H9 (cell line): ENCODE measurements around the gene PPP1R14C. TPM values are rescaled to one million over a fixed set of nuclear protein-coding genes. Genes with fewer than 3 reads are reported as not detected.

Experiments used
- DNase-seq: peaks from one replicate; pipeline ENCODE4 v3.0.0-alpha.2; 2017
- H2AFZ ChIP-seq: one replicate; pipeline ENCODE4 v1.6.1; 2013; ENCODE audit warnings: mild to moderate bottlenecking, low read length, control low read depth, moderate library complexity
- H2AK5ac ChIP-seq: 2 replicates; pipeline ENCODE4 v1.6.1; 2013; ENCODE audit warnings: low read length, control low read depth, mixed read lengths; ENCODE audit not compliant: insufficient read length
- H2BK120ac ChIP-seq: one replicate; pipeline ENCODE4 v1.6.1; 2013; ENCODE audit warnings: low read depth, mild to moderate bottlenecking, low read length, control low read depth, inconsistent platforms; ENCODE audit not compliant: poor library complexity, severe bottlenecking
- H2BK12ac ChIP-seq: 2 replicates; pipeline ENCODE4 v1.6.1; 2013; ENCODE audit warnings: low read length, control low read depth, mixed read lengths, low read depth; ENCODE audit not compliant: insufficient read length
- H2BK15ac ChIP-seq: 2 replicates; pipeline ENCODE4 v1.6.1; 2013; ENCODE audit warnings: low read depth, low read length, control low read depth
- H2BK20ac ChIP-seq: one replicate; pipeline ENCODE4 v1.6.1; 2013; ENCODE audit warnings: low read depth, mild to moderate bottlenecking, low read length, control low read depth, inconsistent platforms; ENCODE audit not compliant: poor library complexity, severe bottlenecking
- H2BK5ac ChIP-seq: 2 replicates; pipeline ENCODE4 v1.6.1; 2013; ENCODE audit warnings: low read length, control low read depth, mixed read lengths; ENCODE audit not compliant: insufficient read length
- H3K14ac ChIP-seq: 2 replicates; pipeline ENCODE4 v1.6.1; 2013; ENCODE audit warnings: low read length, control low read depth; ENCODE audit not compliant: insufficient read depth
- H3K18ac ChIP-seq: 2 replicates; pipeline ENCODE4 v1.6.1; 2013; ENCODE audit warnings: low read depth, mild to moderate bottlenecking, mixed read lengths, low read length, control low read depth; ENCODE audit not compliant: insufficient read length
- H3K23ac ChIP-seq: 2 replicates; pipeline ENCODE4 v1.6.1; 2013; ENCODE audit warnings: low read length, control low read depth, mixed read lengths, low read depth; ENCODE audit not compliant: insufficient read length
- H3K23me2 ChIP-seq: 2 replicates; pipeline ENCODE4 v1.6.1; 2013; ENCODE audit warnings: low read depth, mild to moderate bottlenecking, mixed read lengths, low read length, control low read depth; ENCODE audit not compliant: insufficient read length, poor library complexity, severe bottlenecking
- H3K27ac ChIP-seq: 2 replicates; pipeline ENCODE4 v1.5.1; 2013; ENCODE audit warnings: low read length, control low read depth, mixed read lengths, low read depth; ENCODE audit not compliant: insufficient read length
- H3K27me3 ChIP-seq: 2 replicates; pipeline ENCODE4 v1.6.1; 2013; ENCODE audit warnings: low read length, control low read depth, inconsistent platforms; ENCODE audit not compliant: insufficient read depth
- H3K4ac ChIP-seq: 2 replicates; pipeline ENCODE4 v1.6.1; 2013; ENCODE audit warnings: low read depth, mild to moderate bottlenecking, control low read depth, inconsistent platforms, low read length, moderate library complexity
- H3K4me1 ChIP-seq: 2 replicates; pipeline ENCODE4 v1.6.1; 2013; ENCODE audit warnings: low read length, control low read depth, inconsistent platforms; ENCODE audit not compliant: insufficient read depth
- H3K4me2 ChIP-seq: 2 replicates; pipeline ENCODE4 v1.6.1; 2013; ENCODE audit warnings: low read length, control low read depth, mixed read lengths; ENCODE audit not compliant: insufficient read length, insufficient read depth
- H3K56ac ChIP-seq: 2 replicates; pipeline ENCODE4 v1.6.1; 2013; ENCODE audit warnings: low read depth, mild to moderate bottlenecking, mixed read lengths, low read length, control low read depth; ENCODE audit not compliant: insufficient read length
- H3K79me1 ChIP-seq: 2 replicates; pipeline ENCODE4 v1.6.1; 2013; ENCODE audit warnings: low read depth, mild to moderate bottlenecking, moderate library complexity, low read length, control low read depth, inconsistent platforms; ENCODE audit not compliant: insufficient read depth, poor library complexity, severe bottlenecking
- H3K79me2 ChIP-seq: 2 replicates; pipeline ENCODE4 v1.6.1; 2013; ENCODE audit warnings: low read length, control low read depth, inconsistent platforms; ENCODE audit not compliant: insufficient read depth
- H3K9ac ChIP-seq: 2 replicates; pipeline ENCODE4 v1.6.1; 2013; ENCODE audit warnings: low read length, control low read depth, mixed read lengths; ENCODE audit not compliant: insufficient read length; ENCODE audit errors: extremely low read depth
- H3K9me3 ChIP-seq: one replicate; pipeline ENCODE4 v1.6.1; 2013; ENCODE audit warnings: low read depth, low read length, inconsistent platforms; ENCODE audit not compliant: control insufficient read depth
- H3T11ph ChIP-seq: one replicate; pipeline ENCODE4 v1.6.1; 2013; ENCODE audit warnings: mild to moderate bottlenecking, low read length, control low read depth, inconsistent platforms
- H4K20me1 ChIP-seq: one replicate; pipeline ENCODE4 v1.6.1; 2013; ENCODE audit not compliant: control insufficient read depth, insufficient read length, insufficient read depth
- H4K5ac ChIP-seq: 2 replicates; pipeline ENCODE4 v1.6.1; 2013; ENCODE audit warnings: low read depth, mild to moderate bottlenecking, mixed read lengths, low read length, control low read depth; ENCODE audit not compliant: insufficient read length
- H4K8ac ChIP-seq: replicated peaks from 2 replicates; pipeline ENCODE4 v1.6.1; 2013; ENCODE audit warnings: low read length, control low read depth, mixed read lengths, low read depth; ENCODE audit not compliant: insufficient read length
- H4K91ac ChIP-seq: 2 replicates; pipeline ENCODE4 v1.6.1; 2013; ENCODE audit warnings: low read depth, mild to moderate bottlenecking, moderate library complexity, mixed read lengths, low read length, control low read depth; ENCODE audit not compliant: insufficient read length
- H3K27ac Mint-ChIP-seq, 3 experiments: 2 replicates in 2 of 3; 3 replicates in 1 of 3; pipeline ENCODE4 v1.8.0; 2020 to 2021; ENCODE audit warnings: mixed read lengths in 3 of 3, mild to moderate bottlenecking in 1 of 3, moderate library complexity in 1 of 3
- H3K27me3 Mint-ChIP-seq: 2 replicates; pipeline ENCODE4 v1.8.0; 2021; ENCODE audit warnings: low read depth, mild to moderate bottlenecking, moderate library complexity, mixed read lengths
- H3K36me3 Mint-ChIP-seq, 3 experiments: 2 replicates in 2 of 3; 3 replicates in 1 of 3; pipeline ENCODE4 v1.8.0; 2020 to 2021; ENCODE audit warnings: low read depth in 3 of 3, mixed read lengths in 3 of 3; ENCODE audit not compliant: insufficient read depth in 1 of 3
- H3K4me1 Mint-ChIP-seq, 2 experiments: 2 replicates each; pipeline ENCODE4 v1.8.0; 2020; ENCODE audit warnings: mixed read lengths in 2 of 2
- H3K4me3 Mint-ChIP-seq, 2 experiments: 2 replicates in 1 of 2; 3 replicates in 1 of 2; pipeline ENCODE4 v1.8.0; 2020 to 2021; ENCODE audit warnings: mild to moderate bottlenecking in 2 of 2, mixed read lengths in 2 of 2, moderate library complexity in 1 of 2
- H3K9me3 Mint-ChIP-seq, 2 experiments: 2 replicates in 1 of 2; 3 replicates in 1 of 2; pipeline ENCODE4 v1.8.0; 2020; ENCODE audit warnings: mild to moderate bottlenecking in 2 of 2, mixed read lengths in 2 of 2, moderate library complexity in 1 of 2
- CTCF ChIP-seq: fragments of 200-600 bp; sonication (generic); conservative IDR thresholded peaks from 3 replicates; pipeline ENCODE4 v1.8.0; 2021; ENCODE audit warnings: antibody characterized with exemption, mild to moderate bottlenecking
- WGBS: extraction: QIAGEN DNeasy Blood & Tissue Kit; methylation state at CpG from one replicate; pipeline ENCODE4 v1.1.7; 2013; ENCODE audit warnings: missing lambda C conversion rate, low lambda C conversion rate, mixed read lengths; ENCODE audit not compliant: insufficient read length; ENCODE audit errors: extremely low coverage; 5-methylcytosine and 5-hydroxymethylcytosine counted together
- total RNA-seq: library from RNA; stranded (reverse); gene quantifications from 2 replicates; pipeline ENCODE4 v1.2.1, GENCODE V29; 2021

Gene PPP1R14C
- total RNA-seq, 1 experiment from 2014 or later, result 0.37 TPM

GRCh38 chr6:150224820-150225219 is 82.0 kb downstream of the PPP1R14C start:
- no peak overlapping the region for H2AK5ac ChIP-seq
- H3K9ac ChIP-seq, result no peak overlapping the region
- peaks cover 19% of the 10 kb centered on the region for H3K4me1 ChIP-seq
- H3K9me3 Mint-ChIP-seq, result peaks cover 0 to 4% of the 10 kb centered on the region in 2 experiments; a peak in 3 of 5 replicates
- no peak overlapping the region for H3K27ac Mint-ChIP-seq
- 0 out of 3 replicates have a peak, but pooled peaks have one; percentile 18 for TF ChIP-seq CTCF
- no CpG with 5 or more reads among the region's 3 CpGs for whole genome bisulfite sequencing
- no peak overlapping the region for H2BK12ac ChIP-seq
- H3K4ac ChIP-seq, result no peak overlapping the region
- no peaks in the 10 kb centered on the region for H3K79me2 ChIP-seq
- H4K91ac ChIP-seq, result no peak overlapping the region
- no peaks in the 10 kb centered on the region for H3K23me2 ChIP-seq
- no peak overlapping the region for H3K14ac ChIP-seq
- no peaks in the 10 kb centered on the region for H3K79me1 ChIP-seq
- no peak overlapping the region for H3K56ac ChIP-seq
- DNase-seq, result no peak
- H2AFZ ChIP-seq, result no peak overlapping the region
- no peak overlapping the region for H2BK15ac ChIP-seq
- H3K27me3 ChIP-seq, result peaks cover 6% of the 10 kb centered on the region; the same call in 1 of the 2 replicates
- no peaks in the 10 kb centered on the region for H4K20me1 ChIP-seq
- H3K18ac ChIP-seq, result no peak overlapping the region
- no peak overlapping the region for H3K4me3 Mint-ChIP-seq
- H3K27me3 Mint-ChIP-seq, result peaks cover 45% of the 10 kb centered on the region
- H4K5ac ChIP-seq, result no peak overlapping the region
- no peak overlapping the region for H2BK20ac ChIP-seq
- H3K36me3 Mint-ChIP-seq, result peaks cover 0 to 6% (median 0%) of the 10 kb centered on the region in 3 experiments; a peak in 2 of 7 replicates
- H3K4me1 Mint-ChIP-seq, result peaks cover 36 to 39% of the 10 kb centered on the region in 2 experiments
- H3K9me3 ChIP-seq, result no peaks in the 10 kb centered on the region
- no peak overlapping the region for H3K23ac ChIP-seq
- peak overlapping the region; percentile 28 for H3K4me2 ChIP-seq
- no peak overlapping the region for H2BK5ac ChIP-seq
- H3K27ac ChIP-seq, result no peak overlapping the region
- no peak overlapping the region for H2BK120ac ChIP-seq
- H3T11ph ChIP-seq, result no peak overlapping the region
- H4K8ac ChIP-seq, result no peak overlapping the region
